Fibroblast of lung (primary cell): ENCODE results near the gene SLC44A1. TPM values are rescaled to one million over a fixed set of nuclear protein-coding genes. Genes with fewer than 3 reads are reported as not detected.

ENCODE experiments used
- DNase-seq, 2 donors: peaks; one replicate each; pipeline versions ENCODE4 v3.0.0 to v3.0.0-alpha.2; 2010; ENCODE audit warnings: low read depth in 2 of 2
- H2AFZ ChIP-seq: 2 replicates; pipeline ENCODE4 v1.5.1; 2012; ENCODE audit warnings: low read length, control low read depth, inconsistent platforms
- H3K27ac ChIP-seq: 2 replicates; pipeline ENCODE4 v1.5.1; 2011; ENCODE audit warnings: low read length, control low read depth; ENCODE audit not compliant: insufficient read depth
- H3K27me3 ChIP-seq: 2 replicates; pipeline ENCODE4 v1.5.1; 2011; ENCODE audit warnings: mild to moderate bottlenecking, low read length; ENCODE audit not compliant: control insufficient read depth, insufficient read depth
- H3K36me3 ChIP-seq: 2 replicates; pipeline ENCODE4 v1.5.1; 2011; ENCODE audit warnings: low read length; ENCODE audit not compliant: control insufficient read depth, insufficient read depth
- H3K4me1 ChIP-seq: 2 replicates; pipeline ENCODE4 v1.5.1; 2011; ENCODE audit warnings: low read length; ENCODE audit not compliant: control insufficient read depth, insufficient read depth; ENCODE audit errors: extremely low read depth
- H3K4me2 ChIP-seq: 2 replicates; pipeline ENCODE4 v1.5.1; 2011; ENCODE audit warnings: low read length, control low read depth; ENCODE audit not compliant: insufficient read depth; ENCODE audit errors: extremely low read depth
- H3K4me3 ChIP-seq, 4 experiments: fragments of 200-600 bp in 1 of 4; sonication (generic) in 1 of 4; replicated peaks in 1 of 4; 2 replicates each; pipeline ENCODE4 v1.5.1; 2011 to 2016; ENCODE audit warnings: low read length in 4 of 4, low read depth in 3 of 4, mild to moderate bottlenecking in 3 of 4, control low read depth in 2 of 4, inconsistent platforms in 1 of 4, mixed read lengths in 1 of 4; ENCODE audit not compliant: insufficient read depth in 1 of 4; ENCODE audit errors: control extremely low read depth in 1 of 4
- H3K79me2 ChIP-seq: 2 replicates; pipeline ENCODE4 v1.5.1; 2012; ENCODE audit warnings: mild to moderate bottlenecking, low read length, inconsistent platforms; ENCODE audit not compliant: control insufficient read depth, insufficient read depth
- H3K9ac ChIP-seq: 2 replicates; pipeline ENCODE4 v1.5.1; 2011; ENCODE audit warnings: mild to moderate bottlenecking, low read length, control low read depth; ENCODE audit not compliant: insufficient read depth
- H3K9me3 ChIP-seq: 2 replicates; pipeline ENCODE4 v1.5.1; 2012; ENCODE audit warnings: low read depth, low read length; ENCODE audit not compliant: control insufficient read depth, insufficient read depth
- H4K20me1 ChIP-seq: 2 replicates; pipeline ENCODE4 v1.5.1; 2011; ENCODE audit warnings: low read length; ENCODE audit not compliant: control insufficient read depth, insufficient read depth; ENCODE audit errors: extremely low read depth
- EZH2 ChIP-seq: IDR thresholded peaks from 2 replicates; pipeline ENCODE4 v1.5.1; 2012; ENCODE audit warnings: low read length, control low read depth, mild to moderate bottlenecking; ENCODE audit errors: missing control alignments
- polyA plus RNA-seq, 2 donors: library from polyadenylated mRNA; depleted of rRNA in 1 of 2; stranded (reverse) in 1 of 2; unstranded in 1 of 2; fragments of >200 nt; gene quantifications; 2 replicates each; pipeline ENCODE4 v1.2.1, GENCODE V29; 2011 to 2012; ENCODE audit warnings: missing spikeins in 1 of 2
- total RNA-seq: library from RNA; depleted of rRNA; stranded (reverse); fragments of >200 nt; gene quantifications from 2 replicates; pipeline ENCODE4 v1.2.1, GENCODE V29; 2014
- TF ChIP-seq, protein P1 (sequence below), 2 donors: IDR thresholded peaks in 1 of 2; conservative IDR thresholded peaks in 1 of 2; 1 replicate in 1 of 2; 2 replicates in 1 of 2; pipeline ENCODE4 v1.5.1; 2011 to 2012; ENCODE audit warnings: low read length in 2 of 2, control low read depth in 1 of 2, inconsistent platforms in 1 of 2, low read depth in 1 of 2, mild to moderate bottlenecking in 1 of 2

SLC44A1 gene
- total and polyA plus RNA-seq, 2 donors (not counting 1 experiment from before 2014, with no cell fraction given) = 35.9 to 54.2 TPM

DNA sequence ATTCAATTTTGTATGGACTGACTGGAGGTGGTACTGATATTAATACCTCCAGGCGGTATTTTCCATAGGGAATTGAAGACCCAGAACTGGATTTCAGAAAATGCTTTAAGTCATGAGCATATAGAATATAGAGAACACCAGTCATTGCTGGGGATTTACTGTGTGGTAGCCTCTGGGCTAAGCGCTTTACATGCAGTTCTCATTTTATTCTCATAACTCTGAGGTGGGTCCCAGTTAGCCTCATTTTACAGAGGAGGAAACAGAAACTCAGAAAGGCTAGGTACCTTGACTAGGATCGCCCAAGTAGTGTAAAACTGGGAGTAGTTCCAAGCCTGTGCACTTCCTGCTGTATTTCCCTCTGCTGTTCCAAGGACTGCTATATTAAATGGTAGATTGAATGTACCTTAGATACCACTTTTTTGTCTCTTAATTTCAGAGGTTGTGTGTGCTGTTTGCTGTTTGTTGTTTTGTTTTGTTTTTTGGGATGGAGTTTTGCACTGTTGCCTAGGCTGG lies 13.8 kb downstream of the SLC44A1 start:
- Histone ChIP-seq H2AFZ (no peak overlapping the region), H4K20me1 (no peaks in the 10 kb centered on the region), H3K27ac (no peak overlapping the region), H3K4me2 (no peak overlapping the region), H3K9ac (no peak overlapping the region), H3K4me1 (no peaks in the 10 kb centered on the region), H3K79me2 (no peaks in the 10 kb centered on the region), H3K36me3 (no peaks in the 10 kb centered on the region), H3K9me3 (no peaks in the 10 kb centered on the region), H3K27me3 (no peaks in the 10 kb centered on the region), H3K4me3 (no peak overlapping the region)
- DNase-seq = no peak
- TF ChIP-seq, protein P1, sequence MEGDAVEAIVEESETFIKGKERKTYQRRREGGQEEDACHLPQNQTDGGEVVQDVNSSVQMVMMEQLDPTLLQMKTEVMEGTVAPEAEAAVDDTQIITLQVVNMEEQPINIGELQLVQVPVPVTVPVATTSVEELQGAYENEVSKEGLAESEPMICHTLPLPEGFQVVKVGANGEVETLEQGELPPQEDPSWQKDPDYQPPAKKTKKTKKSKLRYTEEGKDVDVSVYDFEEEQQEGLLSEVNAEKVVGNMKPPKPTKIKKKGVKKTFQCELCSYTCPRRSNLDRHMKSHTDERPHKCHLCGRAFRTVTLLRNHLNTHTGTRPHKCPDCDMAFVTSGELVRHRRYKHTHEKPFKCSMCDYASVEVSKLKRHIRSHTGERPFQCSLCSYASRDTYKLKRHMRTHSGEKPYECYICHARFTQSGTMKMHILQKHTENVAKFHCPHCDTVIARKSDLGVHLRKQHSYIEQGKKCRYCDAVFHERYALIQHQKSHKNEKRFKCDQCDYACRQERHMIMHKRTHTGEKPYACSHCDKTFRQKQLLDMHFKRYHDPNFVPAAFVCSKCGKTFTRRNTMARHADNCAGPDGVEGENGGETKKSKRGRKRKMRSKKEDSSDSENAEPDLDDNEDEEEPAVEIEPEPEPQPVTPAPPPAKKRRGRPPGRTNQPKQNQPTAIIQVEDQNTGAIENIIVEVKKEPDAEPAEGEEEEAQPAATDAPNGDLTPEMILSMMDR (conservative IDR thresholded peaks at IDR 0.05 in 1 of 2, IDR thresholded peaks at IDR 0.05 in 1 of 2; ENCODE audit: low read depth in 1 of 2, low read length in 2 of 2) = no peak
- TF ChIP-seq EZH2 = no peak

DNA sequence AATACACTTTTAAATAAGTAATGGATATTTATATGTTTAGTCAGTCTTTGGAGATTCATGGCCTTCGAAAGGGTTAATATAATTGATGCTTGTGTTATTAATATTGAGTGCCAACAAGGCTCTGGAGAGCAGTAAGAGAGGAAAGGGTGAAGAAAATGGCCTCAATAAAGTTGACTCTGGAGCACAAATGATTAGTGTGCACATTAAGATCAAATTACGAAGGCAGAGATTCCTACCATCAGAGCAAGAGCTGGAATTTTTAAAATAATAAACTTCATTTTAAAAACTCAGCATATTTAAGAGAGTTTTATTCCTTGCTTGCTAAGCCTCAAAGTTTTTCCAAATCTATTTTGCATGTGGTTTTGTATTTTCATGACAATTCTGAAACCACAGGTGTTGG lies 14.8 kb downstream of the SLC44A1 start:
- no peak overlapping the region for H3K9ac ChIP-seq
- H3K4me2 ChIP-seq = no peak overlapping the region
- no peaks in the 10 kb centered on the region for H3K79me2 ChIP-seq
- no peaks in the 10 kb centered on the region for H3K27me3 ChIP-seq
- H3K4me3 ChIP-seq = peak overlapping the region in 1 of 4 experiments; percentile 3
- no peaks in the 10 kb centered on the region for H3K4me1 ChIP-seq
- H2AFZ ChIP-seq = no peak overlapping the region
- no peak overlapping the region for H3K27ac ChIP-seq
- H3K36me3 ChIP-seq = no peaks in the 10 kb centered on the region
- DNase-seq = peak in 1 of 2 donors; percentile 33
- no peaks in the 10 kb centered on the region for H3K9me3 ChIP-seq
- TF ChIP-seq, protein P1 (conservative IDR thresholded peaks at IDR 0.05 in 1 of 2, IDR thresholded peaks at IDR 0.05 in 1 of 2; ENCODE audit: low read depth in 1 of 2, low read length in 2 of 2) = no peak
- TF ChIP-seq EZH2 = no peak
- no peaks in the 10 kb centered on the region for H4K20me1 ChIP-seq

DNA sequence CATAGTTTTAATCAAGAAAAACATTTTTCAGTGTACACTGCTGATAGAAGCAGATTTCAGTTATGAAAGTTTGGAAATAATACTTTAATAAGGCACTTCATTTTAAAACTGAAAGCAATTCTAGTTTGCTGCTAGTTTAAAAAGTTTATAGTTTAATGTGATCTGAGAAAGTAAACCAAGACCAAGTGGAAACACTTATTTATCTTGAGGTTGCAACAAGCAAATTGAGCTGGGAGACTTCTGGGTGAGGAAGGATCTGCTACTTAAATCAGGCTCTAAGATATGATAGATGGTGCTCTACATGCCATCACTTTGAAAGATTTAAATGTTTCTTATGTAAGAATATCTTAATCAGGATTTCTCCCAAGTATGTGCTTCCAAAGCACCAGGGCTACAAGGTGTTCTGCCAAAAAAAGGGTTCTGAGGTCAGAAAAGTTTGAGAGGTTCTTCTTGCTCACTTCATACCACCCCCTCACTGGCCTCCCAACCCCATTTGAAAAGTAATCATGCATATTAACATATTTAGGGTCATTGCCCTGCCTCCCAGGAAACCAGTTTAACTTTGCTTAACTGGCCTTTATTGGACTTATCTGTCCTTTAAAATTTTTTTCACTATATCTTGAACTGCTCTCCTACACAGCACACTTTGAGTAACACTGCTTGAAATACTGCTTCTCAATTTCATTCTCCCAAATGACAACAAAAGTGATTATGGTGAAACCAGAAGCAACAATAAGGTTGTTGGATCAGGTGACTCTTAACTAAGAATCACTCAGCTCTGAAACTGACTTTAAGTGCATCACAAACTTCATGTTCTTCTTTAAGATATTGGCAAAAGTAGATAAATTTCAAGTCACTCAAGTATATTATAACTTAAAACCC lies 15.5 kb downstream of the SLC44A1 start:
- no peak overlapping the region for H2AFZ ChIP-seq
- H3K4me2 ChIP-seq = peak overlapping the region; percentile 15
- H3K36me3 ChIP-seq = no peaks in the 10 kb centered on the region
- H3K9ac ChIP-seq = no peak overlapping the region
- H3K4me3 ChIP-seq = peak overlapping the region in 1 of 4 experiments; percentile 3
- H3K79me2 ChIP-seq = no peaks in the 10 kb centered on the region
- H3K27ac ChIP-seq = no peak overlapping the region
- H3K9me3 ChIP-seq = no peaks in the 10 kb centered on the region
- no peaks in the 10 kb centered on the region for H4K20me1 ChIP-seq
- H3K4me1 ChIP-seq = no peaks in the 10 kb centered on the region
- no peaks in the 10 kb centered on the region for H3K27me3 ChIP-seq
- peak in 1 of 2 donors; percentile 9 for DNase-seq
- no peak for TF ChIP-seq EZH2
- TF ChIP-seq, protein P1 (conservative IDR thresholded peaks at IDR 0.05 in 1 of 2, IDR thresholded peaks at IDR 0.05 in 1 of 2; ENCODE audit: low read depth in 1 of 2, low read length in 2 of 2) = no peak
